ENCODE data around the gene ANP32D. TPM values are rescaled to one million over a fixed set of nuclear protein-coding genes. Genes with fewer than 3 reads are reported as not detected.
"Not testable (repeated sequence)": the region's sequence is repeated elsewhere in the genome, so short reads cannot be mapped to it uniquely, and the experiment has no call there.

ANP32D gene
- total RNA-seq = not detected

- H3K27ac Mint-ChIP-seq = no peak within 1 kb of the TSS
- DNase-seq = no peak
- no peaks in the 10 kb centered on the region for H3K4me1 Mint-ChIP-seq (ENCODE audit: low read depth)
- ATAC-seq = no peak
- ChIA-PET CTCF (no interaction called here), POLR2A (no interaction called here)
- H3K27me3 Mint-ChIP-seq (ENCODE audit: low read depth) = peaks cover 4% of the 10 kb centered on the region
- H3K4me3 Mint-ChIP-seq = no peak within 1 kb of the TSS
- no peaks in the 10 kb centered on the region for H3K36me3 Mint-ChIP-seq (ENCODE audit: low read depth)
- peaks cover 21% of the 10 kb centered on the region for H3K9me3 Mint-ChIP-seq (ENCODE audit: insufficient read depth)
These were observed at the start of gene ANP32D for GRCh38 chr12:48472259-48472658. Gene ANP32D, plus strand, starts transcription at chr12:48472559. Its CDS starts 106 bp downstream, at chr12:48472665.

GRCh38 chr12:48423171-48423570, 49.2 kb upstream of the ANP32D start:
- no peak for DNase-seq
- H3K4me3 Mint-ChIP-seq = no peak overlapping the region
- no peak overlapping the region for H3K27ac Mint-ChIP-seq
- peaks cover 2% of the 10 kb centered on the region for H3K27me3 Mint-ChIP-seq (ENCODE audit: low read depth)
- no peaks in the 10 kb centered on the region for H3K36me3 Mint-ChIP-seq (ENCODE audit: low read depth)
- peaks cover 4% of the 10 kb centered on the region for H3K4me1 Mint-ChIP-seq (ENCODE audit: low read depth)
- H3K9me3 Mint-ChIP-seq (ENCODE audit: insufficient read depth) = no peaks in the 10 kb centered on the region
- no peak for ATAC-seq
- ChIA-PET CTCF (no interaction called here), POLR2A (no interaction called here)

GRCh38 chr12:48424644-48425043, 47.7 kb upstream of the ANP32D start:
- ATAC-seq = no peak
- DNase-seq = no peak
- POLR2A ChIA-PET = no interaction called here
- Mint-ChIP-seq H3K36me3 (ENCODE audit: low read depth) (no peaks in the 10 kb centered on the region), H3K4me1 (ENCODE audit: low read depth) (peaks cover 4% of the 10 kb centered on the region), H3K27me3 (ENCODE audit: low read depth) (peaks cover 2% of the 10 kb centered on the region), H3K27ac (no peak overlapping the region), H3K9me3 (ENCODE audit: insufficient read depth) (no peaks in the 10 kb centered on the region), H3K4me3 (no peak overlapping the region)
- CTCF ChIA-PET = no interaction called here

GRCh38 chr12:48434016-48434415, 38.3 kb upstream of the ANP32D start:
- H3K36me3 Mint-ChIP-seq (ENCODE audit: low read depth); H3K27me3 Mint-ChIP-seq (ENCODE audit: low read depth); POLR2A ChIA-PET; H3K4me1 Mint-ChIP-seq (ENCODE audit: low read depth); H3K27ac Mint-ChIP-seq; H3K4me3 Mint-ChIP-seq; H3K9me3 Mint-ChIP-seq (ENCODE audit: insufficient read depth); ATAC-seq; DNase-seq; CTCF ChIA-PET: not testable (repeated sequence)

GRCh38 chr12:48441069-48441468, 31.3 kb upstream of the ANP32D start:
- POLR2A ChIA-PET = no interaction called here
- H3K36me3 Mint-ChIP-seq (ENCODE audit: low read depth) = no peaks in the 10 kb centered on the region
- CTCF ChIA-PET = interaction anchor here (1.5 kb wide), 1 partner anchor 9 kb away, joined by 3 read pairs; no protein-coding TSS in a partner anchor
- H3K27me3 Mint-ChIP-seq (ENCODE audit: low read depth) = no peaks in the 10 kb centered on the region
- no peak overlapping the region for H3K4me3 Mint-ChIP-seq
- H3K9me3 Mint-ChIP-seq (ENCODE audit: insufficient read depth) = no peaks in the 10 kb centered on the region
- ATAC-seq (no peak), DNase-seq (no peak)
- H3K27ac Mint-ChIP-seq = no peak overlapping the region
- no peaks in the 10 kb centered on the region for H3K4me1 Mint-ChIP-seq (ENCODE audit: low read depth)

GRCh38 chr12:48442179-48442847, 30.0 kb upstream of the ANP32D start:
- no peaks in the 10 kb centered on the region for H3K4me1 Mint-ChIP-seq (ENCODE audit: low read depth)
- CTCF ChIA-PET = no interaction called here

GRCh38 chr12:48445538-48445937, 26.8 kb upstream of the ANP32D start:
- no peak for ATAC-seq
- H3K36me3 Mint-ChIP-seq (ENCODE audit: low read depth) = no peaks in the 10 kb centered on the region
- ChIA-PET CTCF (no interaction called here), POLR2A (interaction anchor here (0.9 kb wide), 1 partner anchor 242 kb away, joined by 3 read pairs; the partner anchor contains the start of gene OR10AD1)
- H3K9me3 Mint-ChIP-seq (ENCODE audit: insufficient read depth) = peaks cover 10% of the 10 kb centered on the region
- no peak overlapping the region for H3K4me3 Mint-ChIP-seq
- DNase-seq = no peak
- no peaks in the 10 kb centered on the region for H3K4me1 Mint-ChIP-seq (ENCODE audit: low read depth)
- no peak overlapping the region for H3K27ac Mint-ChIP-seq
- peaks cover 1% of the 10 kb centered on the region for H3K27me3 Mint-ChIP-seq (ENCODE audit: low read depth)

More at GRCh38 chr12:48442179-48442847, 30.0 kb upstream of the ANP32D start:
- ATAC-seq (no peak), DNase-seq (no peak)
- Mint-ChIP-seq H3K36me3 (ENCODE audit: low read depth) (no peaks in the 10 kb centered on the region), H3K27me3 (ENCODE audit: low read depth) (no peaks in the 10 kb centered on the region), H3K4me3 (no peak overlapping the region), H3K9me3 (ENCODE audit: insufficient read depth) (no peaks in the 10 kb centered on the region), H3K27ac (no peak overlapping the region)
- POLR2A ChIA-PET = no interaction called here

GRCh38 chr12:48446161-48446776, 26.1 kb upstream of the ANP32D start:
- Mint-ChIP-seq H3K9me3 (ENCODE audit: insufficient read depth) (peaks cover 10% of the 10 kb centered on the region), H3K4me1 (ENCODE audit: low read depth) (no peaks in the 10 kb centered on the region), H3K27me3 (ENCODE audit: low read depth) (peaks cover 2% of the 10 kb centered on the region), H3K27ac (no peak overlapping the region), H3K36me3 (ENCODE audit: low read depth) (no peaks in the 10 kb centered on the region), H3K4me3 (no peak overlapping the region)
- no peak for DNase-seq
- ChIA-PET POLR2A (interaction anchor here (0.6 to 0.9 kb wide), 2 partner anchors 227 to 243 kb away, joined by 3 read pairs; partner anchors contain the start of gene OR10AD1), CTCF (no interaction called here)
- ATAC-seq = no peak

GRCh38 chr12:48447755-48448154, 24.6 kb upstream of the ANP32D start:
- Mint-ChIP-seq H3K36me3 (ENCODE audit: low read depth) (no peaks in the 10 kb centered on the region), H3K27me3 (ENCODE audit: low read depth) (peaks cover 2% of the 10 kb centered on the region), H3K9me3 (ENCODE audit: insufficient read depth) (peaks cover 10% of the 10 kb centered on the region), H3K4me3 (no peak overlapping the region), H3K4me1 (ENCODE audit: low read depth) (no peaks in the 10 kb centered on the region), H3K27ac (no peak overlapping the region)
- ATAC-seq = no peak
- CTCF ChIA-PET = no interaction called here
- no peak for DNase-seq
- POLR2A ChIA-PET = no interaction called here

GRCh38 chr12:48451372-48451771, 21.0 kb upstream of the ANP32D start:
- POLR2A ChIA-PET = no interaction called here
- Mint-ChIP-seq H3K36me3 (ENCODE audit: low read depth) (no peaks in the 10 kb centered on the region), H3K9me3 (ENCODE audit: insufficient read depth) (peaks cover 10% of the 10 kb centered on the region), H3K27ac (no peak overlapping the region), H3K4me1 (ENCODE audit: low read depth) (no peaks in the 10 kb centered on the region), H3K4me3 (no peak overlapping the region), H3K27me3 (ENCODE audit: low read depth) (peaks cover 2% of the 10 kb centered on the region)
- DNase-seq (no peak), ATAC-seq (no peak)
- CTCF ChIA-PET = interaction anchor here (1.4 kb wide), 1 partner anchor 167 kb away, joined by 4 read pairs; no protein-coding TSS in a partner anchor

GRCh38 chr12:48452961-48453360, 19.4 kb upstream of the ANP32D start:
- H3K4me3 Mint-ChIP-seq = not testable (repeated sequence)

GRCh38 chr12:48454667-48455066, 17.7 kb upstream of the ANP32D start:
- ChIA-PET POLR2A (no interaction called here), CTCF (interaction anchor here (0.6 to 1.6 kb wide), 7 partner anchors 65 to 297 kb away, joined by 3 read pairs; no protein-coding TSS in a partner anchor)
- H3K36me3 Mint-ChIP-seq (ENCODE audit: low read depth) = no peaks in the 10 kb centered on the region
- H3K4me3 Mint-ChIP-seq = no peak overlapping the region
- H3K9me3 Mint-ChIP-seq (ENCODE audit: insufficient read depth) = peaks cover 6% of the 10 kb centered on the region
- H3K27ac Mint-ChIP-seq = no peak overlapping the region
- peaks cover 2% of the 10 kb centered on the region for H3K27me3 Mint-ChIP-seq (ENCODE audit: low read depth)
- ATAC-seq (no peak), DNase-seq (no peak)
- H3K4me1 Mint-ChIP-seq (ENCODE audit: low read depth) = no peaks in the 10 kb centered on the region

More at GRCh38 chr12:48452961-48453360, 19.4 kb upstream of the ANP32D start:
- ATAC-seq; H3K4me1 Mint-ChIP-seq (ENCODE audit: low read depth); H3K27me3 Mint-ChIP-seq (ENCODE audit: low read depth); H3K27ac Mint-ChIP-seq; H3K9me3 Mint-ChIP-seq (ENCODE audit: insufficient read depth); H3K36me3 Mint-ChIP-seq (ENCODE audit: low read depth); DNase-seq; POLR2A ChIA-PET: not testable (repeated sequence)
- CTCF ChIA-PET = interaction anchor here (1.5 kb wide), 1 partner anchor 165 kb away, joined by 3 read pairs; no protein-coding TSS in a partner anchor

Data from activated CD8-positive, alpha-beta T cell treated with anti-CD3 and anti-CD28 coated beads, Interleukin-2, amount 10 ng/mL, durations not matched to agents 7 days and 5 days (primary cell).